Spleen (tissue), 7 donors: ENCODE data around the gene TRIM66.

ENCODE experiments used
- CTCF ChIP-seq, 11 experiments: fragments of 200-600 bp in 7 of 11; fragments of 450-650 bp in 4 of 11; sonication (generic) in 4 of 11; IDR thresholded peaks in 8 of 11; conservative IDR thresholded peaks in 3 of 11; 1 replicate in 7 of 11; 2 replicates in 4 of 11; pipeline versions ENCODE4 v1.4.0 to v1.8.0; 2016 to 2021; ENCODE audit warnings: antibody characterized with exemption in 11 of 11, inconsistent platforms in 4 of 11, mild to moderate bottlenecking in 1 of 11
- POLR2A ChIP-seq, 3 donors: fragments of 450-650 bp; IDR thresholded peaks; one replicate each; pipeline ENCODE4 v1.5.1; 2017; ENCODE audit warnings: antibody characterized with exemption in 3 of 3, mild to moderate bottlenecking in 1 of 3
- POLR2AphosphoS5 ChIP-seq, 3 donors: sonication (generic); formaldehyde crosslinking; IDR thresholded peaks; one replicate each; pipeline ENCODE4 v1.5.1; 2017; ENCODE audit warnings: antibody characterized with exemption in 3 of 3
- donor health status: DM: no; HTN: no; CAD: no; lungs with moderate emphysema.
- donor health status: DM: no; HTN: no; CAD: no.
- donor health status: DM: no; HTN: no; CAD: no.

- no peak for TF ChIP-seq CTCF (IDR thresholded peaks at IDR 0.05 in 8 of 11, conservative IDR thresholded peaks at IDR 0.05 in 3 of 11)
- TF ChIP-seq POLR2A (IDR thresholded peaks at IDR 0.05): no peak
- TF ChIP-seq POLR2AphosphoS5 (IDR thresholded peaks at IDR 0.05): no peak
These were observed 11.3 kb downstream of the TRIM66 start for GRCh38 chr11:8671193-8671612.
